Activated CD4-positive, alpha-beta T cell treated with anti-CD3 and anti-CD28 coated beads, Interleukin-2, Interleukin-4, amounts not matched to agents 100 ng/mL and 50 ng/mL, durations not matched to agents 16 hours and 8 hours (primary cell): ENCODE results near the gene TOR4A.
A peak's percentile ranks its signal among the peaks of the same experiment; 100 is the strongest.
"Not testable (repeated sequence)": the region's sequence is repeated elsewhere in the genome, so short reads cannot be mapped to it uniquely, and the experiment has no call there.

Experiments used
- DNase-seq: peaks from one replicate; pipeline ENCODE4 v3.0.0-alpha.2; 2020; ENCODE audit warnings: low spot score

TOR4A gene

DNA sequence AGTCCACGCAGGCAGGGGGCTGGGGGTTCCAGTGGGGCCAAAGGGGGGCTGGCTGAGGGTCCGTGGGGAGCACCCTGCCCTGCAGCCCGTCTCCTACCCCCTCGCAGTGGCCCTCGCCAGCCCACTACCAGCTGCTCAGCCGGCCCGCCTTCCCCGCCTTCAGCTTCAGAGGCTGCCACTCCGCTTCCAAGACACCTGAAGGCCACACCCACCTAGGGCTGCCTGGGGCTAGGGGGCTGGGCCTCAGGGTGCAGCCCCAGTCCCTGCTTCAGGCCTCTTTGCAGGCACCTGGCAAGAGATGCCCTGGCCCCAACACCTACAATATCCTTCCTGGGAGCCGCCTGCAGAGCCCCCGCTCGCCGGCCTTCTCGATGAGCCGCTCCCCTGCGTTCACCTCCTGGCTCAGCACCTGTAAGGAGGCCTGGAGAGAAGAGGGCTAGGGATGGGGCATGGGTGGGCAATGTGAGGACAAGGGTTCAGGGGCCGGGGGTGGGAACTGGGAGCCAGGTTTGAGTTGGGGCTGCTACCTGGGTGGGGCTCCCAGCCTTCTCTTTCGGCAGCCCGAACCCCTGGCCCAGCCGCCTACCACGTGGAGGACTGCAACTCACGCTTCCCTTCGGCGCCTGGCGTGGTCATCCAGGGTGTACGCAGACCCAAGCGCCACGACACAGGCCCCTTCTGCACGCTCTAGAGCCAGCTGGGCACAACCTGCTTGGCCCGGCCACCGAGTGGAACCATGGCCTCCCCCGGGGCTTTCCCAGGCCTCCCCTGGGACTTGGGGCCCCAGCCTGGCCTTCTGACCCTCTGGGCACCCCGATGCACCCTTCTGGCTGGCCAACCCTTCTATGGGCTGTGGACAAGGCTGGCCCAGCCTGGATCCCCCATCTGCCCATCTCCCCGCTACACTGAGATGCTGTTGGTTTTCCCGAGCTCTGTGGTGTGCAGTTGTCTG lies 24.7 kb upstream of the TOR4A start:
- no peak for DNase-seq

DNA sequence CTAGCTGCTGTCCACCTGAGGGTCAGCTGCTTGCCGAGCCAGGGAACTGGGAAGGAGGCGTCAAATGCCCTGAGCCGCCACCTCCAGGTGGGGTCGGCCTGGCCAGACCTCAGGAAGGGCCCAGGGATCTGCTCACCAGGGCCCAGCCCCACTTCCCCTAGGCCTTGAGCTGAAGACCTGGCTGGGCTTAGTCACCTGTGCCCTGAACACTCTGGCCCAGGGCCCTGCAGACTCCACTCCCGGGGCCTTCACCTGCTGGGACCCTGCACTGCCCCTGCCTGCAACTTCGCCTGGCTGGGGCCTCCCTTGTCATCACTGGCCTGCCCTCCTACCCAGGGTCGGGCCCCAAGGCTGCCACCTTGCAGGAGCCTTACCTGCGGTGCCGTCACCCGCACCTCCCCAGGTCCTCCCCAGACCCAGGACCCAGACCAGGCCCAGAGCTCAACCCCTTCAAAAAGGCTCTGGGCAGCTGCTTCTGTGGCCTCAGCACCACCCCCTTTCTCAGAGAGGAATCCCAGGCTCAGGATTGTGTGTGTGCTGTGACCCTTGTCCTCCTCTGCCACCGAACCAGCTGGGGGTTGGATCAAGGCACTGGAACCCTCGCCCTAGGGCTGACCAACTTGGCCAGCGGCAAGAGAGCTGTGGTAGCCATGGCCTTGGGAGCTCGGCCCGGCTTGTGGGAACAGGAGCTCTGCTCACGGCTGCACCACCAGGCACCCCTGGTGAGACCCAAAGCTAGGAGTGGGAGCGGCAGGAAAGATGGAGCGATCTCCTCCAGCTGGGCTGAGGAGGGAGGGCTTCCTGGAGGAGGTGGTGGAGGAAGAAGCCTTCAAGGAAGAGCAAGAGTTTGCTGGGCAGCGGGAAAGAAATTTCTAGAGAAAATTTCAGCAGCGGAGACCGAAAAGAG lies 23.6 kb upstream of the TOR4A start:
- DNase-seq, result no peak

DNA sequence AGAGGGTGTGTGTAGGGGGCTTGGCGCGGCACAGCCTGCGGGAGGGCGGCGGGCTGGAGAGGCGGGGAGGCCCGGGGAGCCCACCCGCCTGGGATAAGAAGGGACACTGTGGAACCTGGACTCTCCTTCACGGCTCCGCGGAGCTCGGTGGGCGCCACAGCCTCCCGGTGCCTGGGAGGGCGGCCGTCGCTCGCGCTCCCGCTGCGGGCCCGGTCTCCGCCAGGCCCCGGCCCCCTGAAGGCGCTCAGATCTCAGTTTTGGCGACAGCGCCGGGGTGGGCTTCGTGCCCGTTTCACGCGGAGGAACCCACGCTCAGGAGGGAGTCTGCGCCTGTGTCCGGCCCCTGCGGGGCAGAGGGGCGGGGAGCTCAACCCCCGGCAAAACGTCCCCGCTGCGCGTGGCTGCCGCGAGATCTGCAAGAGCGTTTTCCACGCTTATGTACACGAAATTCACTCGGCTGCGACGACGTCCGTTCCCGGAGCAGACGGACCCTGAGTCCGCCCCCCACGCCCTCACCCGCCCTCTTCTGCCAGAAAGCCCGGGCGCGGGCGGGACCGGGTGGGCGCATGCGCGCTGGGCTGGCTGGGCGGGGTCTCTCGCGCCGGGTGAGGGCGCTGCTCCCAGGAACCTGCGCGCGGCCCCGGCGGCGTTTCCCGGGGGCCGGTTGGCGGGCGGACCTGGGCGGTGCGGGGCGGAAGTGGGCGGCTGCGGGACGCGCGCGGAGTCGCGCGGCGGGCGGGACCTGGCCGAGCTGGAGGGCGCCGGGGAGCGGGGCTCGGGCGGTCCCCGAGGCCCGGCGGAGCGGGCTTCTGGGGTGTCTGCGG lies 22.7 kb upstream of the TOR4A start, which contains the start of gene NELFB:
Gene NELFB, plus strand, starts transcription at position 704 of the 824 bp plus-strand sequence.
- DNase-seq, result peak; percentile 95

DNA sequence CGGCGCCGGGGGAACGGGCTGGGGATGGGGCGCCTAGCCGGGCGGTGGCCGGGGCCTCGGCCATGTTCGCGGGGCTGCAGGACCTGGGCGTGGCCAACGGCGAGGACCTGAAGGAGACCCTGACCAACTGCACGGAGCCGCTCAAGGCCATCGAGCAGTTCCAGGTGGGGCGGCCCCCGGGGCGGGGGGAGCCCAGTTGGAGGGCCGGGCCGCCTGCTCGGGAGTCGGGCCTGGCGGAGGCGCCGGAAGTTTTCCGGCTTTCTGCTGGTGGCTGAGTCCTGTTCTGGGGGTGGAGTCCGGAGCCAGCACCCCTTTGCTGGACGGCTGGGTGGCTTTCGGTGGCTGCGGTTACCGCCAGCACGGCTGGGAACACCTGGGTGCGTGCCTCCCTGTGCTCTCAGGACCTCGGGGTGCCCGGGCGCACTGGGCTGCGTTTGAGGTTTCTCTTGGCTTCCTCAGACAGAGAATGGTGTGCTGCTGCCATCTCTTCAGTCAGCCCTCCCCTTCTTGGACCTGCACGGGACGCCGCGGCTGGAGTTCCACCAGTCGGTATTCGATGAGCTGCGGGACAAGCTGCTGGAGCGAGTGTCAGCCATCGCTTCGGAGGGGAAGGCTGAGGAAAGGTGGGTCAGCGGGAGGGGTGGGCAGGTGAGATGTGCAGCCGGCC lies 21.9 kb upstream of the TOR4A start:
- peak; percentile 37 for DNase-seq

DNA sequence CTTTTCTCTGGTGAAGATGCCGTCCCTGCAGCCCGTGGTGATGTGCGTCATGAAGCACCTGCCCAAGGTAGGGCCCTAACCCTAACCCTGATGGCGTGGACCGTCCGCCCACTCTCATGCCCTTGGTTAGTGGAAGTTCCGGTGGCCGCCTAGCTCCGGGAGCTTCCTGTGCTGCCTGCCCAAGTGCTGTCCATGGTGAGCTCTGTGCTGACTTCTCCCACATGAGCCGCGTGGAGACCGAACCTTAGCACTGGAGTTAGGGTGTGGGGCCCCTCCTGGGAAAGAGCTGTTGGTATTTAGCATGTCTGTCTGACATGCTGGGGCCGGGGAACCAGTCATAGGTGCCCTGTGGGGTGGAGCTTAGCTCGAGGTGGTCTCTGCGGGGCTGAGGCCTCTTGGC lies 21.2 kb upstream of the TOR4A start:
- DNase-seq, result no peak

DNA sequence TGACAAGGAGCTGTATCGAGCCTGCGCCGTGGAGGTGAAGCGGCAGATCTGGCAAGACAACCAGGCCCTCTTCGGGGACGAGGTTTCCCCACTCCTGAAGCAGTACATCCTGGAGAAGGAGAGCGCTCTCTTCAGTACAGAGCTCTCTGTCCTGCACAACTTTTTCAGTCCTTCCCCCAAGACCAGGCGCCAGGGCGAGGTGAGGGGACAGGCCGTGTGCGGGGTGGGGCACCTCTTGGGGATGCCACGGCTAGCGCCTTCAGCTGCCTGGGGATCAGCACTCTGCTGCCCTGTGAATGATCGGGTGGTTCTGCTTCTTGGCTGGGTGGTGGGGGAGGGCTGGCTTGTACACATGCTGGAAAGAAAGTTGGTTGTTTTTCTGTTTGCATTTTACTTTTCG lies 20.7 kb upstream of the TOR4A start:
- no peak for DNase-seq

DNA sequence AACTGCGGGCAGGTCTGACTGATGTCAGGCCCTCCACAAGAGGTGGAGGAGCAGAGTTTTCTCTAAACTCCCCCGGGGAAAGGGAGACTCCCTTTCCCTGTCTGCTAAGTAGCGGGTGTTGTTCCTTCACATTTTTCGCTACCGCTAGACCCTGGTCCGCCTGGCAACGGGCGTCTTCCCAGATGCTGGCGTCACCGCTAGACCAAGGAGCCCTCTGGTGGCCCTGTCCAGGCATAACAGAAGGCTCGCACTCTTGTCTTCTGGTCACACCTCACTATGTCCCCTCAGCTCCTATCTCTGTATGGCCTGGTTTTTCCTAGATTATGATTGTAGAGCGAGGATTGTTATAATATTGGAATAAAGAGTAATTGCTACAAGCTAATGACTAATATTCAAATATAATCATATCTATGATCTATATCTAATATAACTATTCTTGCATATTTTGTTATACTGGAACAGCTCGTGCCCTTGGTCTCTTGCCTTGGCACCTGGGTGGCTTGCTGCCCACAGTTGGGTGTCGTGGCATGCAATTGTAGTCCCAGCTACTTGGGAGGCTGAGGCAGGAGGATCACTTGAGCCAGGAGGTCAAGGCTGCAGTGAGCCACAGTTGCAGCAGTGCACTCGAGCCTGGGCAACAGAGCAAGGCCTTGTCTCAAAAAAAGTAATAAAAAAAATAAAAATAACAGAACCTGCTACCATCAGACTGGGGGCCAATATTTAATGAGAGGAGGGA lies 15.2 kb upstream of the TOR4A start:
- not testable (repeated sequence) for DNase-seq

DNA sequence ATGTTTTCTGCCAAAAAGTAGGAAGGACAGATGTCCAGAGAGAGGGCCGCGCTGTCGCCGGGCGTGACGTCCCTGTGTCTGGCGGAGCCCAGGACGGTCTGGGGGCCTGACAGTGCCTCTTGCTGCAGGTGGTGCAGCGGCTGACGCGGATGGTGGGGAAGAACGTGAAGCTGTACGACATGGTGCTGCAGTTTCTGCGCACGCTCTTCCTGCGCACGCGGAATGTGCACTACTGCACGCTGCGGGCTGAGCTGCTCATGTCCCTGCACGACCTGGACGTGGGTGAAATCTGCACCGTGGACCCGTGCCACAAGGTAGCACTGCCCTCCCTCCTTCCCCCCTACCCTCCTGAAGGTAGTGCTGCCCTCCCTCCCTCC lies 14.6 kb upstream of the TOR4A start:
- no peak for DNase-seq

DNA sequence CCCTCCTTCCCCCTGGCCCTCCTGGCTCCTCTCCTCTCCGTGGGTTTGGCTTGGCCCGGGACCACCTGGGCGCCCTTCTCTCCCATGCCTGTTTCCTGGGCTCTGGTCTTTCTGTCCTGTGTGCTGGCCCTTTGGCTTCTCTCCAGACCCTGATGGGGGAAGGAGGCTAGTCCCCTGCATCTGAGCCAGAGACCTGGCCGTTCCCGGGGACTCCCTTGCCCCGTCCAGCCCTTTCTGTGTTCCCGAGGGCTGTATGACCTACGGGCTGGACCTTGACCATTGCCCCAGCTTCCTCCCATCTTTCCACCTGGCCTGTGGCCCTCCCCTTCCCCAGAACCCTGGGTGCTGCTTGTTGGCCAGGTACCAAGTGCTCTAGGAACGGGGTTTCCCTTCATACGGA lies 14.0 kb upstream of the TOR4A start:
- no peak for DNase-seq

DNA sequence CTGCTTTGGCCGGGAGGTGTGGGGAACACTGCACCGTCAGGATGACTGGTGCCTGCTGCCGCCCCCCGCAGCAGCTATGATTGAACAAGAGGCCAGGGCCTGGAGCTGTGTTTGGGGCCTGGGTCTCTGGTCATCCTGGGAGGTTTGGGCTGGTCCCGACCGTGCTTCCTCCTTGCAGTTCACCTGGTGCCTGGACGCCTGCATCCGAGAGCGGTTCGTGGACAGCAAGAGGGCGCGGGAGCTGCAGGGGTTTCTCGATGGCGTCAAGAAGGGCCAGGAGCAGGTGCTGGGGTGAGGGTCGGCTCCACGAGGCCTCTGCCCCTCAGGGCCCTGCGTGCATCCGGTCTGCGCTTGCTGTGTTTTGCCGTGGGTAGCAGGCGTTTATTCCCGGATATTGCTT lies 13.5 kb upstream of the TOR4A start:
- no peak for DNase-seq

DNA sequence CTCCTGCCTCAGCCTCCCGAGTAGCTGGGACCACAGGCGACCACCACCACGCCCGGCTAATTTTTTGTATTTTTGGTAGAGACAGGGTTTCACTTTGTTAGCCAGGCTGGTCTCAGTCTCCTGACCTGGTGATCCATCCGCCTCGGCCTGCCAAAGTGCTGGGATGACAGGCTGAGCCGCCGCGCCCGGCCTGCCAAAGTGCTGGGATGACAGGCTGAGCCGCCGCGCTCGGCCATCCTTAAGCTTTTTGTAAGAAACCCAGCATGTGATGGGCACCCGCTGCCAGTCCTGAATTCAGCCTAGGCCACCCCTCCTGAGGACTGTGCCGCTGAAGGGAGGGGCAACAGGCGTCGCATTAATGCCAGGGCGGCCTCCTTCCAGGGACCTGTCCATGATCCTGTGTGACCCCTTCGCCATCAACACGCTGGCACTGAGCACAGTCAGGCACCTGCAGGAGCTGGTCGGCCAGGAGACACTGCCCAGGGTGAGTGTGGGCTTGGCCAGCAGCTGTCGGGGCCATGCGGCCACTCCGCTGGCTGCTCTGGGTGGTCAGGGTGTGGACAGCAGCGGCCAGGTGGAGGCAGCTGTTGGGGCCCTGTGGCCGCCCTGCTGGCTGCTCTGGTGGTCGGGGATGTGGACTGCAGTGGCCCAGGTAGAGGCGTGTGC lies 11.9 kb upstream of the TOR4A start:
- no peak for DNase-seq

DNA sequence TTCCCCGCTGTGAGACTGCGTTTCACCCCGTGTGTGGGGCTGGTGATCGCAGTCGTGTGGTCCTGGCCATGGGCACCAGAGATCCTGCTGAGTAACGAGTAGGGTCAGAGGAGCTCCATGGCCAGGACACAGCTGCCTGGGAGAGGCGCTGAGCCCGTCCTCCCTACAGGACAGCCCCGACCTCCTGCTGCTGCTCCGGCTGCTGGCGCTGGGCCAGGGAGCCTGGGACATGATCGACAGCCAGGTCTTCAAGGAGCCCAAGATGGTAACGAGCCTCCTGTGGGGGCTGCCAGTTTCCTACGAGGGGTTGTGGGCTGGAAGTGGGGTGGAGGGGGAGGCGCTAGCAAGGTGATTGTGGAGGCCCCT lies 11.4 kb upstream of the TOR4A start:
- no peak for DNase-seq

DNA sequence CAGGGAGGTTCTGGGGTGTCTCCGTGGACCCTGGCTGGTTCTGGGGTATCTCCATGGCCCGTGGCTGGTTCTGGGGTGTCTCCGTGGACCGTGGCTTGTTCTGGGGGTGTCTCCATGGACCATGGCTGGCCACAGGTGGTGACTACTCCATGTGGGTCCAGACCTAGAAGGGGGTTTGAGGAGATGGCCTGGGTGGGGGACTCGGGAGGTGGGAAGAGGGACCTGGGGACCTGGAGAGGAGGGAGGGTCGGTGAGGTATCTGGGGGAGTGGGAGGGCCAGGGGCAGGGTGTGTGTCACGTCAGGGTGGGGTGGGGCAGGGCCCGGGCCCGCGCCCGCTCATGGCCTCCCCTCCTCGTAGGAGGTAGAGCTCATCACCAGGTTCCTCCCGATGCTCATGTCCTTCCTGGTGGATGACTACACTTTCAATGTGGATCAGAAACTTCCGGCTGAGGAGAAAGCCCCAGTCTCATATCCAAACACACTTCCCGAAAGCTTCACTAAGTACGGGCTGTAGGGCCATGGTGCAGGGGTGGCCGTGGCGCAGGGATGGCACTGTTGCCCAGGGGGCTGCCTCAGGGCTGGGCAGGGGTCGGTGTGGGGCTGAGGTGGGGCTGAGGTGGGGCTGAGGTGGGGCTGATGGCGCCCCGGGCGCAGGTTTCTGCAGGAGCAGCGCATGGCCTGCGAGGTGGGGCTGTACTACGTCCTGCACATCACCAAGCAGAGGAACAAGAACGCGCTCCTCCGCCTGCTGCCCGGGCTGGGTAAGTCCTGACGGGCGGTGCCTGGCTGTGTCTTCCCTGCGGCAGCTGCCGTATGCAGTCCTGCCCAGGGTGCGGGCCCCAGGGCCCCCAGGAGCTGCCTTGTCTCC lies 10.7 kb upstream of the TOR4A start:
- no peak for DNase-seq

DNA sequence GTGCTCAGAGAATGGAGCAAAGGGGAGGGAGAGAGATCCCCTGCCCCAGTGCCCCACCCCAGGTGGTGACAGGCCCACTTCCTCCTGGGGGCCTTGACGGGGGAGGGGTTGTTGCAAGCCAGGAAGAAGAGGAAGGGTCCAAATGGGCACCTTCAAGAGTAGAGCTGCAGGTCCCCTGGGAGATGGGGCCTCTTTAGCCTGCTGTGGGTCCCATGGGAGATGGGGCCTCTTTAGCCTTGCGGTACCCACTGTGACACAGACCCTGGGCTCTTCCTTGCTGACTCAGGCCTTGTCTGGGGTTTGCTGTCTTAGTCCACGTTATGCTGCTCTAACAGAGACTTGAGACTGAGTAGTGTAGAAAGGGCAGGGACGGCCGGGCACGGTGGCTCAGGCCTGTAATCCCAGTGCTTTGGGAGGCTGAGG lies 9.6 kb upstream of the TOR4A start:
- no peak for DNase-seq

DNA sequence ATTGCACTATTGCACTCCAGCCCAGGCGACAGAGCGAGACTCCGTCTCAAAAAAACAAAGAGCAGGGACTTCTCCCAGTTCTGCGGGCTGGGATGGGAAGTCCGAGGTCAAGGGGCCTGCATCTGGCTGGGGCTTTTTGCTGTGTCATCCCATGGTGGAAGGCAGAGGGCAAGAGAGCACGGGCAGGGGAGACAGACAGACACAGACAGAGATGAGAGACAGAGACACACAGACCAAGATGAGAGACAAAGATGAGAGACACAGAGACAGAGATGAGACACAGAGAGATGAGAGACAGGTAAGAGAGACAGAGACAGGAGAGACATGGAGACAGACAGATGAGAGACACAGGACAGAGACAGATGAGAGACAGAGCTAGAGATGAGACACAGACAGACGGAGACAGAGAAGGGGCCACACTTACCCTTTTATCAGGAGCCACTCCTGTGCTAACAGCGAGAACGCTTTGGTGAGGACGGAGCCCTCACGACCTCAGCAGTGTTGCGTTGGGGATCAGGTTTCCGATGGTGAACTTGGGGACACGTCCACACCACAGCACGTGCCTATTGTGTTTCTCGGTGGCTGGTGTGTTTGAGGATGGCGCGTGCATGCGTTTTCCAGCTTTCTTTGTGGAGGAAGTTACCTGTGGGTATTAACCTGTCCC lies 8.9 kb upstream of the TOR4A start:
- no peak for DNase-seq

DNA sequence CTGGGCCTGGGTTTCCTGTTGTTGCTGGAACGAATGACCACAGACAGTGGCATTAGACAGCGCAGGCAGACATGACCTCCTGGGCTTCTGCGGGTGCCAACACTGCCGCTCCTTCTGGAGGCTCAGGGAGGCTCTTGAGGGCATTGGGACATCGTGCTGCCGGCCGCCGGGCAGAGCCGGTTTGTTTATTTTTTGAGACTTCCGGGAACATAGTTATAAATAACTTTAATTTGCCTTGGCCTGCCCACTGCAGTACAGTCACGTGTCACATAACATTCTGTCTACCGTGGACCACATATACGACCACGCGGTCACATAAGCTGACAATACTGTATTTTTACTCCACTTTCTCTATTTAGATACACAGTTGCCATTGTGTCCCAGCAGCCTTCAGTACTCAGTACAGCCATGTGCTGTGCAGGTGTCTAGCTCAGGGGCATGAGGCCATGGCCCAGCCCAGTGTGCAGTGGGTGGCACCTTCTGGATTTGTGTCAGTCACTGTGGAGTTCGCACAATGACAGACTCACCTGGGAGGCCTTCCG lies 8.2 kb upstream of the TOR4A start:
- DNase-seq, result no peak

DNA sequence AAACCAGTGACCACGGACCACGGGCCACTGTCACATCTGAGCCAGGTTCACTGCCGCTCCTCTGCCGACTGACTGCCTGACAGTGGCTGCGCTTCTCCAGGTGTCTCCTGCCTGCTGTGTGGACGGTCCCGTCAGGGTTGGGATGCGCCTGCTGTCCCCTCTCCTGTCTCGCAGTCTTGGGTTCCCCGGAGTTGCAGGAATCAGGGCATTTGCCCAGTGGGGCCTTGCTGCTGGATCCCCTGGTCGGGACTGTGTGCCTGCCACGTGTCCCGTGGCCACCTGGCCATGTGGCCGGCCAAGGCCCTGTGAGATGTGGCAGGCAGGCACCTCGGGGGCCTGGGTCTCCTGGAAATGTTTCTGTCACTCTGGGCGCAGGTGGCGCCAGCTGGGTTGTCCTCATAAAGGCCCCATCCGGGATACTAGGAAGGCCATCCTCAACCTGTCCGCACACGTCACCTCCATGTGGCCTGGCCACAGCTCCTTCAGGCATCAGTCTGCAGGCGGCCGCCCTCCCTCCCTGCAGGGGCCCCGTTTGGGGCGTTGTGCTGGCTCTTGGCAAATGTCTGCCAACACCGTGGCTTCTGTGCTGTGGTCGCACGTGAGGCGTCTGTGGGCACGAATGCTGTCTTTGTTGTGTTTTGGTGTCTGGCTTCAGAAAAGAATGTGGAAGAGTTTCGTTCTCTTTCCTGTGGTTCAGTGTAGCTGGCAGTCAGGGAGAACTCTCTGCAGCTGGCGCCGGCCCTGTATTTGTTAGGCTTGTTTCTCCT lies 6.4 kb upstream of the TOR4A start:
- DNase-seq, result no peak

DNA sequence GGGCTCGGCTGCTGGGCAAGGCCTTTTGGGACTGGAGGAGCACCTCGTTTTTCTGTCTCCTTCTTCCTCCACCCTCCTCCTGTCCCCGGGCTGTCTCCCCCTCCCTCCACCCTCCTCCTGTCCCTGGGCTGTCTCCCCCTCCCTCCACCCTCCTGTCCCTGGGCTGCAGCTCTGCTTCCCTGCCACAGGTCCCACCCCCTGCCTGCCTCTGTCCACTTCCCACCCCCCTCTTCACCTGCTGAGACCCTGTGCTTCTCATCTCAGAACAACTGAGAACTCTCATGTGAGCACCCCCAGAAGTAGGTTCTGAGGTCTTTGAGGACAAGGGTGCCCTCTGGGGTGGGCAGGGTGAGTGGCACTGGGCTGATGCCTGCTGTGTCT lies 5.8 kb upstream of the TOR4A start:
- no peak for DNase-seq
